Limb (tissue), 2 donors: ENCODE results near the gene TVP23C.
"Not testable (repeated sequence)": the region's sequence is repeated elsewhere in the genome, so short reads cannot be mapped to it uniquely, and the experiment has no call there.

Experiments
- DNase-seq, 2 donors: peaks; one replicate each; pipeline ENCODE4 v3.0.0-alpha.2; 2016; ENCODE audit errors: extremely low spot score in 2 of 2

Gene TVP23C

GRCh38 chr17:15526292-15527218 lies 36.7 kb downstream of the TVP23C start:
- peak in 1 of 2 donors; percentile 60 for DNase-seq

GRCh38 chr17:15524990-15525985 lies 38.0 kb downstream of the TVP23C start:
- DNase-seq, result not testable (repeated sequence)

GRCh38 chr17:15516150-15516549 lies 47.1 kb downstream of the TVP23C start:
- DNase-seq, result no peak

GRCh38 chr17:15514469-15514868 lies 48.8 kb downstream of the TVP23C start:
- no peak for DNase-seq

- no peak for DNase-seq
These were observed 49.3 kb downstream of the TVP23C start for GRCh38 chr17:15513856-15514459.

- peak in 1 of 2 donors; percentile 19 for DNase-seq
These were observed 50.1 kb downstream of the TVP23C start for GRCh38 chr17:15513058-15513791.

- DNase-seq, result no peak
These were observed 51.1 kb downstream of the TVP23C start for GRCh38 chr17:15512071-15512709.

- no peak for DNase-seq
These were observed 52.1 kb downstream of the TVP23C start for GRCh38 chr17:15511142-15511541.

GRCh38 chr17:15510361-15510760 lies 52.9 kb downstream of the TVP23C start:
- DNase-seq, result no peak

GRCh38 chr17:15509095-15509494 lies 54.2 kb downstream of the TVP23C start:
- no peak for DNase-seq

GRCh38 chr17:15508466-15508865 lies 54.8 kb downstream of the TVP23C start:
- no peak for DNase-seq

- peak in 1 of 2 donors; percentile 7 for DNase-seq
These were observed 55.4 kb downstream of the TVP23C start for GRCh38 chr17:15507896-15508295.

- no peak for DNase-seq
These were observed 56.3 kb downstream of the TVP23C start for GRCh38 chr17:15507001-15507400.

GRCh38 chr17:15505708-15506107 lies 57.6 kb downstream of the TVP23C start:
- DNase-seq, result not testable (repeated sequence)

GRCh38 chr17:15503731-15504130 lies 59.6 kb downstream of the TVP23C start:
- no peak for DNase-seq

- DNase-seq, result peak; percentile 92 to 94
These were observed 60.7 kb downstream of the TVP23C start for GRCh38 chr17:15502369-15503112.

- DNase-seq, result no peak
These were observed 61.5 kb downstream of the TVP23C start for GRCh38 chr17:15501793-15502192.

GRCh38 chr17:15501282-15501681 lies 62.0 kb downstream of the TVP23C start:
- no peak for DNase-seq

- DNase-seq, result no peak
These were observed 65.2 kb downstream of the TVP23C start for GRCh38 chr17:15498107-15498506.
